Kidney (tissue), 14 donors: Measurements from ENCODE around the gene CTSC. TPM values are rescaled to one million over a fixed set of nuclear protein-coding genes. Genes with fewer than 3 reads are reported as not detected.
A peak's percentile ranks its signal among the peaks of the same experiment; 100 is the strongest.

Experiments
- DNase-seq, 5 donors: peaks; one replicate each; pipeline ENCODE4 v3.0.0-alpha.2; 2013 to 2020
- FAIRE-seq: peaks from 2 replicates; lab custom pipeline; 2012; peaks lifted over from hg19 to GRCh38; lab: Jason Lieb, UNC
- H3K27ac ChIP-seq, 2 donors: one replicate each; pipeline ENCODE4 v1.7.0; 2013; ENCODE audit warnings: low read depth in 2 of 2, low read length in 2 of 2, inconsistent platforms in 1 of 2
- H3K27me3 ChIP-seq: one replicate; pipeline ENCODE4 v1.7.1; 2013; ENCODE audit warnings: low read length, inconsistent platforms; ENCODE audit not compliant: control insufficient read depth, insufficient read depth
- H3K36me3 ChIP-seq, 3 donors: one replicate each; pipeline versions ENCODE4 v1.7.0 to v1.7.1; 2013; ENCODE audit warnings: low read length in 3 of 3, control low read depth in 1 of 3, inconsistent platforms in 1 of 3; ENCODE audit not compliant: insufficient read depth in 3 of 3, control insufficient read depth in 2 of 3
- H3K4me1 ChIP-seq, 3 donors: one replicate each; pipeline versions ENCODE4 v1.7.0 to v1.7.1; 2013; ENCODE audit warnings: low read length in 3 of 3, inconsistent platforms in 1 of 3, low read depth in 1 of 3; ENCODE audit not compliant: control insufficient read depth in 2 of 3, insufficient read depth in 2 of 3
- H3K4me3 ChIP-seq, 3 donors: one replicate each; pipeline versions ENCODE4 v1.7.0 to v1.8.1; 2013; ENCODE audit warnings: low read length in 3 of 3, control low read depth in 1 of 3, inconsistent platforms in 1 of 3
- H3K9ac ChIP-seq, 3 donors: one replicate each; pipeline versions ENCODE4 v1.7.0 to v1.7.1; 2013; ENCODE audit warnings: low read length in 3 of 3, control low read depth in 1 of 3, inconsistent platforms in 1 of 3
- H3K9me3 ChIP-seq, 3 donors: one replicate each; pipeline versions ENCODE4 v1.7.0 to v1.7.1; 2013; ENCODE audit warnings: low read length in 3 of 3, control low read depth in 1 of 3, inconsistent platforms in 1 of 3; ENCODE audit not compliant: control insufficient read depth in 2 of 3, insufficient read depth in 1 of 3
- CTCF ChIP-seq: IDR thresholded peaks from 3 replicates; pipeline ENCODE4 v1.5.1; 2012; ENCODE audit warnings: mild to moderate bottlenecking, moderate library complexity, borderline replicate concordance; ENCODE audit not compliant: insufficient read depth; ENCODE audit errors: extremely low read depth
- intact Hi-C: fragments of 100-400 bp; cut with DNase I; formaldehyde crosslinking; loops from one replicate; pipeline ENCODE4 v1.11.1; 2022
- polyA plus RNA-seq: library from polyadenylated mRNA; stranded (reverse); fragments of 350-450 nt; fragmentation: Illumina TruSeq; extraction: RNeasy Lipid Tissue Mini Kit (QIAGEN cat#74804); gene quantifications from one replicate; pipeline ENCODE4 v1.2.3, GENCODE V29; 2014; ENCODE audit warnings: low read depth, low replicate concordance; ENCODE audit not compliant: insufficient read depth
- total RNA-seq: library from RNA; stranded (reverse); fragmentation: NEBNext Ultra II Directional; extraction: Animal tissue kit (Norgen Biotek cat#: 25700); gene quantifications from one replicate; pipeline ENCODE4 v1.2.1, GENCODE V29; 2021
- donor health status: control.
- donor health status: control.
- donor health status: control.
- donor health status: control.
- donor health status: control.
- donor health status: DM: yes; HTN: yes; CAD: no.
- donor health status: Normal renal cell carcinoma (clear cell type).

CTSC gene
- total and polyA plus RNA-seq, 2 donors from 2014 or later: 187 to 191 TPM

- H3K9ac ChIP-seq: no peak overlapping the region
- no peaks in the 10 kb centered on the region for H3K27me3 ChIP-seq
- H3K27ac ChIP-seq: no peak overlapping the region
- peaks cover 0 to 10% (median 4%) of the 10 kb centered on the region in 3 donors for H3K4me1 ChIP-seq
- no peak overlapping the region for H3K4me3 ChIP-seq
- no peak for FAIRE-seq
- no peak for DNase-seq
- no peak for TF ChIP-seq CTCF
- intact Hi-C loops: no loop called here
- no peaks in the 10 kb centered on the region for H3K36me3 ChIP-seq
- no peaks in the 10 kb centered on the region for H3K9me3 ChIP-seq
These were observed 15.8 kb upstream of the CTSC start for GRCh38 chr11:88353386-88353785.

DNA sequence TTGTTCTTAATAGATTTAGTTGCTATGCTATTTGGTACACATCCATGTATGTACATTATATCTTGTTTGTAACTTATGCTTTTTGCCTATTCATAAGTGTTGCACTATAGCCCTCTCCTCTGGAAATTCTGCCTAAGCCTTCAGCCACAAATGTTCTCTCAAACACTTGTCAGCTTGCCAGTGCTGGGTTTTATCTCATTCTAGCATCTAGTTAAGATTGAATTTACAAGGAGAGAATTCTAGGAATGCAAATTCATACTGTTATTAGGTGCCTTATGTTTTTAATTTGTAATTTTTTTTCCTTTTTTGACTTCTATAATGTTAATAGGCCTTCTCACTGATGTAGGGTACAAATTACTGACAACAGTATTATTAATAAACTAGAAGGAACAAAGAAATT lies 14.6 kb upstream of the CTSC start:
- Histone ChIP-seq H3K27me3 (no peaks in the 10 kb centered on the region), H3K4me1 (peaks cover 0 to 2% (median under 1%) of the 10 kb centered on the region in 3 donors), H3K9ac (no peak overlapping the region), H3K4me3 (no peak overlapping the region), H3K36me3 (no peaks in the 10 kb centered on the region), H3K27ac (no peak overlapping the region), H3K9me3 (no peaks in the 10 kb centered on the region)
- TF ChIP-seq CTCF: no peak
- DNase-seq (peak in 2 of 5 donors; percentile 49 to 64), FAIRE-seq (no peak)
- intact Hi-C loops: no loop called here

- TF ChIP-seq CTCF: no peak
- Histone ChIP-seq H3K4me1 (peaks cover 0 to 2% (median 0%) of the 10 kb centered on the region in 3 donors), H3K27ac (no peak overlapping the region), H3K9me3 (no peaks in the 10 kb centered on the region), H3K4me3 (no peak overlapping the region), H3K9ac (no peak overlapping the region), H3K36me3 (no peaks in the 10 kb centered on the region), H3K27me3 (no peaks in the 10 kb centered on the region)
- intact Hi-C loops: no loop called here
- FAIRE-seq (no peak), DNase-seq (no peak)
These were observed 11.3 kb upstream of the CTSC start for GRCh38 chr11:88348870-88349269.

GRCh38 chr11:88345949-88346348 lies 8.4 kb upstream of the CTSC start:
- no peak overlapping the region for H3K4me3 ChIP-seq
- H3K9ac ChIP-seq: no peak overlapping the region
- intact Hi-C loops: no loop called here
- TF ChIP-seq CTCF: no peak
- H3K9me3 ChIP-seq: no peaks in the 10 kb centered on the region
- H3K36me3 ChIP-seq: no peaks in the 10 kb centered on the region
- FAIRE-seq: no peak
- peaks cover 0 to 2% (median 0%) of the 10 kb centered on the region in 3 donors for H3K4me1 ChIP-seq
- no peak overlapping the region for H3K27ac ChIP-seq
- no peaks in the 10 kb centered on the region for H3K27me3 ChIP-seq
- DNase-seq: no peak
